ENCODE results near the gene RNU11.

GRCh38 chr1:28606771-28607170 is 41.6 kb upstream of the RNU11 start:
- TF ChIP-seq CTCF (conservative IDR thresholded peaks at IDR 0.05; ENCODE audit: low read depth, low read length) (no peak), CHD1 (IDR thresholded peaks at IDR 0.05; ENCODE audit: low read depth, low read length) (no peak), BHLHE40 (IDR thresholded peaks at IDR 0.05; ENCODE audit: low read depth, low read length) (no peak), MAFK (IDR thresholded peaks at IDR 0.05; ENCODE audit: low read depth, low read length) (no peak), RCOR1 (IDR thresholded peaks at IDR 0.05; ENCODE audit: insufficient replicate concordance, low read length) (no peak), POLR2A (IDR thresholded peaks at IDR 0.05; ENCODE audit: low read depth, low read length) (no peak), RFX5 (IDR thresholded peaks at IDR 0.05; ENCODE audit: low read depth, low read length) (no peak)
